K562 (cell line): ENCODE data around the gene GAK. TPM values are rescaled to one million over a fixed set of nuclear protein-coding genes. Genes with fewer than 3 reads are reported as not detected.

Experiments used
- ATAC-seq: fragments of 200-7000 bp; cut with Tn5 transposase; 3 replicates; pipeline ENCODE4 v1.9.1; 2020; ENCODE audit warnings: moderate library complexity
- BruUV-seq: library from RNA; stranded (reverse); fragments of 400-500 nt; replicated peaks from 2 replicates; lab custom pipeline; 2021; lab: Mats Ljungman, UMichigan
- CTCF ChIA-PET: fragments of 300-600 bp; formaldehyde crosslinking; extraction: SDS; loops from one replicate; lab custom pipeline; 2021; ENCODE audit warnings: low intra/inter-chr PET ratio; lab: Yijun Ruan, JAX
- POLR2A ChIA-PET: fragments of 300-600, 350-650 bp; sonication (Branson Sonifier 250); formaldehyde crosslinking; extraction: SDS; loops from one replicate; lab custom pipeline; 2021; ENCODE audit warnings: antibody characterized with exemption, inconsistent platforms; lab: Yijun Ruan, JAX
- DNase-seq, 4 experiments: peaks; one replicate each; pipeline versions ENCODE4 v3.0.0 to v3.0.0-alpha.2; 2011 to 2018; ENCODE audit warnings: low spot score in 3 of 4, mixed read lengths in 3 of 4; ENCODE audit errors: extremely low read depth in 1 of 4
- FAIRE-seq: peaks from 2 replicates; lab custom pipeline; 2011; peaks lifted over from hg19 to GRCh38; lab: Jason Lieb, UNC
- H2AFZ ChIP-seq: 2 replicates; pipeline ENCODE4 v1.6.0; 2011; ENCODE audit warnings: low read depth, low read length, control low read depth, inconsistent platforms
- H3K27ac ChIP-seq: fragments of 200-600 bp; 3 replicates; pipeline ENCODE4 v1.8.0; 2011; ENCODE audit warnings: low read depth, mild to moderate bottlenecking, control low read depth, inconsistent platforms, low read length, moderate library complexity, mixed read lengths; ENCODE audit errors: extremely low read depth
- H3K27me3 ChIP-seq, 2 experiments: fragments of 300-600 bp in 1 of 2; 2 replicates in 1 of 2; 3 replicates in 1 of 2; pipeline versions ENCODE4 v1.6.0 to v1.8.0; 2011; ENCODE audit warnings: inconsistent platforms in 2 of 2, low read length in 2 of 2, mild to moderate bottlenecking in 1 of 2, mixed read lengths in 1 of 2, moderate library complexity in 1 of 2; ENCODE audit not compliant: control insufficient read depth in 2 of 2, insufficient read depth in 2 of 2
- H3K36me3 ChIP-seq: fragments of 300-600 bp; 3 replicates; pipeline ENCODE4 v1.8.0; 2011; ENCODE audit warnings: mild to moderate bottlenecking, low read length, inconsistent platforms; ENCODE audit not compliant: control insufficient read depth, insufficient read depth
- H3K4me1 ChIP-seq, 2 experiments: fragments of 200-600 bp in 1 of 2; replicated peaks in 1 of 2; 2 replicates in 1 of 2; 3 replicates in 1 of 2; pipeline versions ENCODE4 v1.5.1 to v1.8.0; 2011; ENCODE audit warnings: inconsistent platforms in 2 of 2, low read length in 2 of 2, mild to moderate bottlenecking in 1 of 2, mixed read lengths in 1 of 2, moderate library complexity in 1 of 2; ENCODE audit not compliant: control insufficient read depth in 2 of 2, insufficient read depth in 2 of 2
- H3K4me2 ChIP-seq: 2 replicates; pipeline ENCODE4 v1.6.1; 2011; ENCODE audit warnings: low read length, control low read depth, inconsistent platforms, mixed read lengths; ENCODE audit not compliant: insufficient read depth
- H3K4me3 ChIP-seq: fragments of 200-600 bp; sonication (generic), shearing (Covaris generic); 2 replicates; pipeline ENCODE4 v1.5.1; 2016; ENCODE audit warnings: control low read depth, inconsistent platforms
- H3K79me2 ChIP-seq: fragments of 200-600 bp; 3 replicates; pipeline ENCODE4 v1.8.0; 2011; ENCODE audit warnings: low read length, inconsistent platforms; ENCODE audit not compliant: control insufficient read depth, insufficient read depth
- H3K9ac ChIP-seq, 2 experiments: 2 replicates each; pipeline versions ENCODE4 v1.6.0 to v1.6.1; 2011; ENCODE audit warnings: low read depth in 2 of 2, low read length in 2 of 2, control low read depth in 1 of 2, inconsistent platforms in 1 of 2, mild to moderate bottlenecking in 1 of 2, mixed read lengths in 1 of 2; ENCODE audit not compliant: insufficient read depth in 1 of 2
- H3K9me1 ChIP-seq: one replicate; pipeline ENCODE4 v1.6.0; 2011; ENCODE audit warnings: inconsistent platforms, mild to moderate bottlenecking, low read length, moderate library complexity; ENCODE audit not compliant: control insufficient read depth, insufficient read depth
- H3K9me3 ChIP-seq: replicated peaks from 2 replicates; pipeline ENCODE4 v1.5.1; 2011; ENCODE audit warnings: low read depth, low read length, inconsistent platforms; ENCODE audit not compliant: control insufficient read depth, insufficient read depth
- H4K20me1 ChIP-seq: replicated peaks from 2 replicates; pipeline ENCODE4 v1.6.1; 2011; ENCODE audit warnings: low read length, inconsistent platforms, mixed read lengths; ENCODE audit not compliant: control insufficient read depth, insufficient read depth
- CSDE1 ChIP-seq, 2 experiments: fragments of 450-650 bp; IDR thresholded peaks; 2 replicates each; pipeline ENCODE4 v1.6.1; 2016; ENCODE audit warnings: mild to moderate bottlenecking in 1 of 2
- E2F5 ChIP-seq: sonication (generic); formaldehyde crosslinking; IDR thresholded peaks from 2 replicates; pipeline ENCODE4 v1.8.0; 2022; ENCODE audit warnings: mild to moderate bottlenecking, missing genetic modification reagents
- ID3 ChIP-seq, 2 experiments: fragments of 250-450 bp in 1 of 2; fragments of 450-650 bp in 1 of 2; sonication (Bioruptor Pico) in 1 of 2; IDR thresholded peaks; 2 replicates each; pipeline versions ENCODE4 v1.6.1 to v1.8.0; 2016 to 2021; ENCODE audit warnings: mild to moderate bottlenecking in 2 of 2, moderate library complexity in 2 of 2, missing compliant biosample characterization in 1 of 2, missing genetic modification characterization in 1 of 2
- L3MBTL2 ChIP-seq: fragments of 450-650 bp; IDR thresholded peaks from 2 replicates; pipeline ENCODE4 v1.6.1; 2016; ENCODE audit warnings: mild to moderate bottlenecking, moderate library complexity
- NBN ChIP-seq: fragments of 450-650 bp; IDR thresholded peaks from 2 replicates; pipeline ENCODE4 v1.6.1; 2016; ENCODE audit warnings: low read depth, mild to moderate bottlenecking
- NR0B1 ChIP-seq: fragments of 450-650 bp; IDR thresholded peaks from one replicate; pipeline ENCODE4 v1.6.1; 2018; ENCODE audit warnings: mild to moderate bottlenecking, moderate library complexity; ENCODE audit not compliant: partially characterized antibody
- PHF20 ChIP-seq: fragments of 450-650 bp; IDR thresholded peaks from 2 replicates; pipeline ENCODE4 v1.6.1; 2018; ENCODE audit not compliant: partially characterized antibody
- POLR2G ChIP-seq: fragments of 200-400 bp; formaldehyde crosslinking; IDR thresholded peaks from 2 replicates; pipeline ENCODE4 v1.6.1; 2017; ENCODE audit warnings: low read depth, mild to moderate bottlenecking, antibody characterized with exemption, low read length, moderate library complexity
- WGBS: fragments of 100-300 bp; shearing (Covaris generic); methylation state at CpG from one replicate; pipeline ENCODE4 v1.1.6; 2016; ENCODE audit warnings: low coverage, mixed read lengths; ENCODE audit not compliant: insufficient coverage; ENCODE audit errors: missing lambda C conversion rate; 5-methylcytosine and 5-hydroxymethylcytosine counted together
- in situ Hi-C: fragments of 300-500 bp; cut with MboI; formaldehyde crosslinking; loops from 4 replicates; pipeline ENCODE4 v1.15.0; 2018; ENCODE audit warnings: inconsistent platforms, mixed read lengths
- intact Hi-C: fragments of 100-400 bp; cut with micrococcal nuclease; formaldehyde crosslinking; loops from 2 replicates; pipeline ENCODE4 v1.14.2; 2022
- polyA plus RNA-seq, 8 experiments: library from polyadenylated mRNA; depleted of rRNA in 4 of 8; stranded (reverse) in 5 of 8; unstranded in 3 of 8; fragments of >200 nt; fragmentation: Nextera tagmentation in 2 of 8; fragmentation: Illumina TruSeq in 1 of 8; extraction: Ambion mirVana in 2 of 8; extraction: Trizol in 1 of 8; gene quantifications; 2 replicates each; pipeline versions ENCODE4 v1.2.1 to v1.2.3, GENCODE V29; 2011 to 2014; ENCODE audit warnings: inconsistent platforms in 1 of 8, missing spikeins in 1 of 8
- total RNA-seq, 7 experiments: library from RNA; depleted of rRNA in 6 of 7; stranded (reverse); fragments of >200 nt in 6 of 7; fragmentation: Illumina TruSeq in 2 of 7; extraction: Trizol in 2 of 7; gene quantifications; 2 replicates each; pipeline versions ENCODE4 v1.2.1 to v1.2.3, GENCODE V29; 2011 to 2021; ENCODE audit warnings: low replicate concordance in 1 of 7

GAK gene
- total and polyA plus RNA-seq, 9 of the 15 experiments (the other 6 are each of a cell fraction or from before 2014, with no cell fraction given) = 1.3 to 102 (median 16.2) TPM

GRCh38 chr4:875818-876423 is 56.2 kb downstream of the GAK start:
- peaks cover 89% of the 10 kb centered on the region; the same call in 2 of the 3 replicates for H3K36me3 ChIP-seq
- no peaks in the 10 kb centered on the region for H4K20me1 ChIP-seq
- no peak overlapping the region for H3K4me3 ChIP-seq
- no peak overlapping the region for H2AFZ ChIP-seq
- no peaks in the 10 kb centered on the region for H3K79me2 ChIP-seq
- H3K9ac ChIP-seq = no peak overlapping the region
- H3K27ac ChIP-seq = no peak overlapping the region
- DNase-seq (no peak), ATAC-seq (no peak)
- WGBS = 97% methylated on average over 23 of the region's 26 CpGs
- H3K4me1 ChIP-seq = peaks cover 0 to 11% of the 10 kb centered on the region in 2 experiments; a peak in 1 of 5 replicates
- H3K9me3 ChIP-seq = no peaks in the 10 kb centered on the region
- no peak overlapping the region for H3K4me2 ChIP-seq
- BruUV-seq = no TSS peak
- no peaks in the 10 kb centered on the region for H3K9me1 ChIP-seq
- CTCF ChIA-PET = no interaction called here
- in situ Hi-C loops (no loop called here), intact Hi-C loops (no loop called here)
- TF ChIP-seq POLR2G (0 out of 2 replicates have a peak, but pooled peaks have one; percentile 46), NBN (no peak)
- TF ChIP-seq, all 486 proteins: peak for 1
- H3K27me3 ChIP-seq = no peaks in the 10 kb centered on the region
- no peak for FAIRE-seq
- POLR2A ChIA-PET = no interaction called here

- 92% methylated on average over 17 of the region's 17 CpGs for WGBS
- no peak for TF ChIP-seq CSDE1 (IDR thresholded peaks at IDR 0.05)
- TF ChIP-seq L3MBTL2 = no peak
- no peak for TF ChIP-seq NR0B1
- TF ChIP-seq E2F5 (CRISPR knock-in tag) = no peak
- no peak for TF ChIP-seq ID3 (CRISPR knock-in tag; IDR thresholded peaks at IDR 0.05)
- no peak for TF ChIP-seq ID3 (tag; IDR thresholded peaks at IDR 0.05)
- no peak for TF ChIP-seq PHF20
Observed at GRCh38 chr4:874971-875817, 56.9 kb downstream of the GAK start.

More at GRCh38 chr4:874971-875817, 56.9 kb downstream of the GAK start:
- Histone ChIP-seq H3K27ac (no peak overlapping the region), H3K4me1 (peaks cover 0 to 11% of the 10 kb centered on the region in 2 experiments; a peak in 1 of 5 replicates), H3K4me3 (no peak overlapping the region), H3K9ac (no peak overlapping the region), H2AFZ (no peak overlapping the region), H3K9me1 (no peaks in the 10 kb centered on the region), H3K79me2 (no peaks in the 10 kb centered on the region), H3K9me3 (no peaks in the 10 kb centered on the region), H3K36me3 (peaks cover 90% of the 10 kb centered on the region; the same call in 2 of the 3 replicates), H4K20me1 (no peaks in the 10 kb centered on the region), H3K4me2 (no peak overlapping the region), H3K27me3 (no peaks in the 10 kb centered on the region)
- intact Hi-C loops (no loop called here), in situ Hi-C loops (no loop called here)
- FAIRE-seq (no peak), DNase-seq (no peak), ATAC-seq (no peak)
- no TSS peak for BruUV-seq
- ChIA-PET CTCF (no interaction called here), POLR2A (interaction anchor here (0.5 kb wide), 1 partner anchor 27 kb away, joined by 4 read pairs; no protein-coding TSS in a partner anchor)
